Psoas muscle (tissue), 8 donors: Measurements from ENCODE around the gene MEIS1. TPM values are rescaled to one million over a fixed set of nuclear protein-coding genes. Genes with fewer than 3 reads are reported as not detected.

ENCODE experiments used
- ATAC-seq, 4 donors: fragments of 200-7000 bp; cut with Tn5 transposase; one replicate each; pipeline ENCODE4 v1.9.1; 2020; ENCODE audit warnings: moderate library complexity in 3 of 4, mild to moderate bottlenecking in 2 of 4
- DNase-seq, 2 donors: peaks; one replicate each; pipeline ENCODE4 v3.0.0-alpha.2; 2020
- H3K27ac ChIP-seq: fragments of 200-600 bp; one replicate; pipeline ENCODE4 v1.8.0; 2022
- H3K27me3 ChIP-seq, 3 donors: fragments of 200-600 bp in 1 of 3; one replicate each; pipeline versions ENCODE4 v1.6.1 to v1.8.0; 2013 to 2022; ENCODE audit warnings: low read length in 2 of 3, mild to moderate bottlenecking in 2 of 3, moderate library complexity in 1 of 3; ENCODE audit not compliant: insufficient read depth in 3 of 3
- H3K36me3 ChIP-seq, 2 donors: fragments of 200-600 bp in 1 of 2; one replicate each; pipeline versions ENCODE4 v1.6.1 to v1.8.0; 2013 to 2022; ENCODE audit warnings: low read depth in 1 of 2, mild to moderate bottlenecking in 1 of 2, moderate library complexity in 1 of 2; ENCODE audit not compliant: insufficient read depth in 1 of 2
- H3K4me1 ChIP-seq: fragments of 200-600 bp; one replicate; pipeline ENCODE4 v1.8.0; 2022
- H3K4me3 ChIP-seq: fragments of 200-600 bp; one replicate; pipeline ENCODE4 v1.8.0; 2022; ENCODE audit warnings: mild to moderate bottlenecking
- H3K9me3 ChIP-seq: fragments of 200-600 bp; one replicate; pipeline ENCODE4 v1.8.0; 2022
- CTCF ChIP-seq: fragments of 200-600 bp; IDR thresholded peaks from one replicate; pipeline ENCODE4 v1.8.0; 2022; ENCODE audit warnings: antibody characterized with exemption
- WGBS, 3 donors: extraction: QIAGEN DNeasy Blood & Tissue Kit; methylation state at CpG; one replicate each; pipeline versions ENCODE4 v1.1.6 to v1.1.7; 2013; 5-methylcytosine and 5-hydroxymethylcytosine counted together
- intact Hi-C, 2 donors: fragments of 100-400 bp; cut with DNase I; formaldehyde crosslinking; loops; one replicate each; pipeline versions ENCODE4 v1.11.0 to v1.14.2; 2022
- polyA plus RNA-seq, 3 donors: library from polyadenylated mRNA; stranded (reverse); fragments of 200-250 nt; gene quantifications; one replicate each; pipeline ENCODE4 v1.2.3, GENCODE V29; 2013
- total RNA-seq, 4 donors: library from RNA; stranded (reverse); fragmentation: NEBNext Ultra II Directional in 2 of 4; extraction: Animal tissue kit (Norgen Biotek cat#: 25700) in 2 of 4; gene quantifications; one replicate each; pipeline versions ENCODE4 v1.2.1 to v1.2.4, GENCODE V29; 2021 to 2023
- donor health status: healthy with polysubstance abuse.
- donor health status: DM: no; HTN: no; CAD: no; lungs with moderate emphysema.
- donor health status: Bipolar disorder and iron deficiency.
- donor health status: healthy.
- donor health status: DM: yes; HTN: yes; CAD: no.
- donor health status: DM: no; HTN: no; CAD: no.
- donor health status: DM: no; HTN: no; CAD: no.
- donor health status: DM: yes; HTN: yes; CAD: no.

Gene MEIS1
- total and polyA plus RNA-seq, 7 donors = 0.77 to 6.8 (median 2.1) TPM

GRCh38 chr2:66548422-66548821, 113.5 kb downstream of the MEIS1 start:
- peaks cover 0 to 10% of the 10 kb centered on the region in 2 donors for H3K36me3 ChIP-seq
- DNase-seq (no peak), ATAC-seq (no peak)
- no peak for TF ChIP-seq CTCF
- H3K4me3 ChIP-seq = no peak overlapping the region
- intact Hi-C loops = no loop called here
- no peaks in the 10 kb centered on the region for H3K9me3 ChIP-seq
- 58 to 77% (median 61%) methylated on average over 3 of the region's 3 CpGs for WGBS, 3 donors
- H3K27ac ChIP-seq = no peak overlapping the region
- no peaks in the 10 kb centered on the region for H3K4me1 ChIP-seq
- no peaks in the 10 kb centered on the region for H3K27me3 ChIP-seq

- H3K36me3 ChIP-seq = peaks cover 0 to 10% of the 10 kb centered on the region in 2 donors
- DNase-seq = no peak
- no peaks in the 10 kb centered on the region for H3K4me1 ChIP-seq
- H3K27me3 ChIP-seq = no peaks in the 10 kb centered on the region
- no peak overlapping the region for H3K27ac ChIP-seq
- 88 to 94% (median 91%) methylated on average over 1 of the region's 1 CpG for WGBS, 3 donors
- ATAC-seq = no peak
- intact Hi-C loops = no loop called here
- H3K9me3 ChIP-seq = no peaks in the 10 kb centered on the region
- no peak overlapping the region for H3K4me3 ChIP-seq
- TF ChIP-seq CTCF = no peak
Measured at GRCh38 chr2:66550826-66551225, 115.9 kb downstream of the MEIS1 start.

GRCh38 chr2:66553370-66553769, 118.4 kb downstream of the MEIS1 start:
- intact Hi-C loops = no loop called here
- Histone ChIP-seq H3K36me3 (peaks cover 0 to under 1% of the 10 kb centered on the region in 2 donors), H3K27me3 (no peaks in the 10 kb centered on the region), H3K27ac (no peak overlapping the region), H3K4me3 (no peak overlapping the region), H3K4me1 (no peaks in the 10 kb centered on the region), H3K9me3 (no peaks in the 10 kb centered on the region)
- ATAC-seq (no peak), DNase-seq (peak; percentile 53 to 58)
- WGBS, 3 donors = 77 to 85% (median 78%) methylated on average over 4 of the region's 4 CpGs
- TF ChIP-seq CTCF = no peak

GRCh38 chr2:66555091-66555490, 120.2 kb downstream of the MEIS1 start:
- Histone ChIP-seq H3K36me3 (no peaks in the 10 kb centered on the region), H3K9me3 (no peaks in the 10 kb centered on the region), H3K27ac (peak overlapping the region; percentile 50), H3K4me1 (no peaks in the 10 kb centered on the region), H3K27me3 (no peaks in the 10 kb centered on the region), H3K4me3 (peak overlapping the region; percentile 64)
- WGBS, 3 donors = 2 to 4% (median 2%) methylated on average over 4 of the region's 4 CpGs
- no peak for TF ChIP-seq CTCF
- ATAC-seq = peak in 2 of 4 donors; percentile 34 to 72
- intact Hi-C loops = no loop called here
- DNase-seq = no peak
